Endothelial cell of umbilical vein (primary cell): ENCODE results near the gene EHD2. TPM values are rescaled to one million over a fixed set of nuclear protein-coding genes. Genes with fewer than 3 reads are reported as not detected.

ENCODE experiments used
- BruUV-seq: library from RNA; stranded (reverse); fragments of 400-500 nt; replicated peaks from 2 replicates; lab custom pipeline; 2021; lab: Mats Ljungman, UMichigan
- CTCF ChIA-PET: fragments of 300-600, 350-600 bp; sonication (Branson Sonifier 250); formaldehyde crosslinking; loops from one replicate; lab custom pipeline; 2021; ENCODE audit warnings: antibody characterized with exemption, inconsistent platforms; lab: Charles Lee
- POLR2A ChIA-PET: fragments of 300-600, 350-600 bp; sonication (Branson Sonifier 250); formaldehyde crosslinking; loops from one replicate; lab custom pipeline; 2021; ENCODE audit warnings: antibody characterized with exemption, inconsistent platforms; lab: Charles Lee
- DNase-seq: peaks from one replicate; pipeline ENCODE4 v3.0.0-alpha.2; 2011; ENCODE audit warnings: low read depth, low spot score
- FAIRE-seq: peaks from 2 replicates; lab custom pipeline; 2011; peaks lifted over from hg19 to GRCh38; lab: Jason Lieb, UNC
- H2AFZ ChIP-seq: 2 replicates; pipeline ENCODE4 v1.6.0; 2012; ENCODE audit warnings: low read depth, low read length, control low read depth, inconsistent platforms
- H3K27ac ChIP-seq: 2 replicates; pipeline ENCODE4 v1.5.1; 2011; ENCODE audit warnings: low read depth, mild to moderate bottlenecking, control low read depth, low read length, moderate library complexity; ENCODE audit not compliant: insufficient read depth
- H3K27me3 ChIP-seq, 2 experiments: 2 replicates each; pipeline versions ENCODE4 v1.6.0 to v1.6.1; 2011; ENCODE audit warnings: low read length in 2 of 2, mixed read lengths in 1 of 2; ENCODE audit not compliant: control insufficient read depth in 2 of 2, insufficient read depth in 2 of 2
- H3K36me3 ChIP-seq, 2 experiments: 2 replicates in 1 of 2; 3 replicates in 1 of 2; pipeline ENCODE4 v1.5.1; 2011; ENCODE audit warnings: low read length in 2 of 2, mild to moderate bottlenecking in 1 of 2, moderate library complexity in 1 of 2; ENCODE audit not compliant: control insufficient read depth in 2 of 2, insufficient read depth in 2 of 2; ENCODE audit errors: extremely low read depth in 1 of 2
- H3K4me1 ChIP-seq: 3 replicates; pipeline ENCODE4 v1.5.1; 2011; ENCODE audit warnings: mild to moderate bottlenecking, low read length; ENCODE audit not compliant: control insufficient read depth, insufficient read depth; ENCODE audit errors: extremely low read depth
- H3K4me2 ChIP-seq: 2 replicates; pipeline ENCODE4 v1.6.1; 2011; ENCODE audit warnings: low read length, control low read depth, mixed read lengths; ENCODE audit not compliant: insufficient read depth
- H3K4me3 ChIP-seq, 3 experiments: fragments of 200-600 bp in 1 of 3; sonication (generic), shearing (Covaris generic) in 1 of 3; replicated peaks in 1 of 3; 2 replicates each; pipeline ENCODE4 v1.5.1; 2011 to 2016; ENCODE audit warnings: control low read depth in 3 of 3, low read length in 3 of 3, mild to moderate bottlenecking in 2 of 3, inconsistent platforms in 1 of 3, low read depth in 1 of 3, moderate library complexity in 1 of 3; ENCODE audit not compliant: insufficient read depth in 1 of 3
- H3K79me2 ChIP-seq: 2 replicates; pipeline ENCODE4 v1.6.0; 2012; ENCODE audit warnings: low read length, inconsistent platforms; ENCODE audit not compliant: control insufficient read depth, insufficient read depth
- H3K9ac ChIP-seq: replicated peaks from 2 replicates; pipeline ENCODE3; 2011; ENCODE audit warnings: low read length, control low read depth; ENCODE audit not compliant: insufficient read depth; ENCODE audit errors: extremely low read depth
- H3K9me1 ChIP-seq: replicated peaks from 3 replicates; pipeline ENCODE4 v1.6.0; 2011; ENCODE audit warnings: mild to moderate bottlenecking, low read length; ENCODE audit not compliant: control insufficient read depth, insufficient read depth; ENCODE audit errors: extremely low read depth
- H3K9me3 ChIP-seq: replicated peaks from 2 replicates; pipeline ENCODE4 v1.5.1; 2012; ENCODE audit warnings: low read length, inconsistent platforms; ENCODE audit not compliant: control insufficient read depth, insufficient read depth
- H4K20me1 ChIP-seq: replicated peaks from 2 replicates; pipeline ENCODE3; 2011; ENCODE audit warnings: mild to moderate bottlenecking, low read length; ENCODE audit not compliant: control insufficient read depth, insufficient read depth; ENCODE audit errors: extremely low read depth
- EZH2 ChIP-seq: IDR thresholded peaks from 2 replicates; pipeline ENCODE4 v1.6.1; 2012; ENCODE audit warnings: borderline replicate concordance, low read depth, mild to moderate bottlenecking, moderate library complexity, low read length, inconsistent platforms; ENCODE audit not compliant: severe bottlenecking
- FOS ChIP-seq: IDR thresholded peaks from 2 replicates; pipeline ENCODE4 v1.6.1; 2011; ENCODE audit warnings: mild to moderate bottlenecking, low read length, moderate library complexity, borderline replicate concordance; ENCODE audit not compliant: insufficient read depth
- GATA2 ChIP-seq: IDR thresholded peaks from 2 replicates; pipeline ENCODE4 v1.7.0; 2011; ENCODE audit warnings: low read depth, mild to moderate bottlenecking, moderate library complexity, mixed read lengths, low read length; ENCODE audit not compliant: insufficient read length, insufficient read depth
- JUN ChIP-seq: IDR thresholded peaks from 2 replicates; pipeline ENCODE4 v1.6.1; 2011; ENCODE audit warnings: borderline replicate concordance, low read depth; ENCODE audit not compliant: insufficient read length, insufficient read depth
- MYC ChIP-seq: IDR thresholded peaks from one replicate; pipeline ENCODE4 v1.6.1; 2011; ENCODE audit warnings: mild to moderate bottlenecking, low read depth, low read length
- POLR2A ChIP-seq: IDR thresholded peaks from 2 replicates; pipeline ENCODE4 v1.6.1; 2012; ENCODE audit warnings: low read depth, mild to moderate bottlenecking, control low read depth, low read length
- POLR2AphosphoS5 ChIP-seq: IDR thresholded peaks from 2 replicates; pipeline ENCODE4 v1.6.1; 2012; ENCODE audit warnings: low read depth, mild to moderate bottlenecking, control low read depth, low read length, moderate library complexity; ENCODE audit not compliant: insufficient read depth
- dilution Hi-C: fragments of 300-500 bp; cut with MboI; formaldehyde crosslinking; loops from one replicate; pipeline ENCODE4 v1.15.0; 2019; ENCODE audit warnings: low sequenced_read_pairs; ENCODE audit not compliant: extremely low pct_ligation_motif_present
- intact Hi-C: fragments of 100-400 bp; cut with micrococcal nuclease; formaldehyde crosslinking; loops from one replicate; pipeline ENCODE4 v1.10.0; 2022
- polyA plus RNA-seq, 4 experiments: library from polyadenylated mRNA; depleted of rRNA in 3 of 4; stranded (reverse) in 3 of 4; unstranded in 1 of 4; fragments of >200 nt; gene quantifications; 2 replicates each; pipeline versions ENCODE4 v1.2.1 to v1.2.3, GENCODE V29; 2011 to 2012; ENCODE audit warnings: missing spikeins in 1 of 4
- total RNA-seq: library from RNA; stranded (reverse); gene quantifications from 2 replicates; pipeline ENCODE4 v1.2.3, GENCODE V29; 2021
- TF ChIP-seq, protein P1 (sequence below): IDR thresholded peaks from 2 replicates; pipeline ENCODE4 v1.6.1; 2011; ENCODE audit not compliant: insufficient read depth, insufficient read length
- TF ChIP-seq, protein P2 (sequence below), 2 donors: IDR thresholded peaks; 1 replicate in 1 of 2; 2 replicates in 1 of 2; pipeline ENCODE4 v1.5.1; 2011; ENCODE audit warnings: low read length in 2 of 2, mild to moderate bottlenecking in 2 of 2, moderate library complexity in 2 of 2, control low read depth in 1 of 2, inconsistent platforms in 1 of 2, low read depth in 1 of 2; ENCODE audit not compliant: insufficient read depth in 1 of 2; ENCODE audit errors: extremely low read depth in 1 of 2

Gene EHD2
- total and polyA plus RNA-seq, 2 donors (not counting 3 experiments of a cell fraction or from before 2014, with no cell fraction given), result 110 to 220 TPM

DNA sequence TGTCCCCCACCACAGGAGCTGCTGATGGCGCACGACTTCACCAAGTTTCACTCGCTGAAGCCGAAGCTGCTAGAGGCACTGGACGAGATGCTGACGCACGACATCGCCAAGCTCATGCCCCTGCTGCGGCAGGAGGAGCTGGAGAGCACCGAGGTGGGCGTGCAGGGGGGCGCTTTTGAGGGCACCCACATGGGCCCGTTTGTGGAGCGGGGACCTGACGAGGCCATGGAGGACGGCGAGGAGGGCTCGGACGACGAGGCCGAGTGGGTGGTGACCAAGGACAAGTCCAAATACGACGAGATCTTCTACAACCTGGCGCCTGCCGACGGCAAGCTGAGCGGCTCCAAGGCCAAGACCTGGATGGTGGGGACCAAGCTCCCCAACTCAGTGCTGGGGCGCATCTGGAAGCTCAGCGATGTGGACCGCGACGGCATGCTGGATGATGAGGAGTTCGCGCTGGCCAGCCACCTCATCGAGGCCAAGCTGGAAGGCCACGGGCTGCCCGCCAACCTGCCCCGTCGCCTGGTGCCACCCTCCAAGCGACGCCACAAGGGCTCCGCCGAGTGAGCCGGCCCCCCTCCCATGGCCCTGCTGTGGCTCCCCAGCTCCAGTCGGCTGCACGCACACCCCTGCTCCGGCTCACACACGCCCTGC lies 27.8 kb downstream of the EHD2 start:
- POLR2A ChIA-PET, result no interaction called here
- H3K4me3 ChIP-seq, result no peak overlapping the region
- no peak overlapping the region for H3K4me2 ChIP-seq
- no peak overlapping the region for H3K9ac ChIP-seq
- CTCF ChIA-PET, result interaction anchor here (1.0 to 4.5 kb wide), 5 partner anchors 12 to 304 kb away, joined by 4 to 54 read pairs (median 5); partner anchors contain the start of gene EHD2
- intact Hi-C loops (no loop called here), dilution Hi-C loops (no loop called here)
- DNase-seq (no peak), FAIRE-seq (no peak)
- peaks cover 3% of the 10 kb centered on the region for H3K79me2 ChIP-seq
- H3K9me3 ChIP-seq, result no peaks in the 10 kb centered on the region
- peaks cover 14% of the 10 kb centered on the region for H3K4me1 ChIP-seq
- TF ChIP-seq POLR2AphosphoS5 (no peak), EZH2 (no peak), POLR2A (no peak), GATA2 (no peak)
- no peaks in the 10 kb centered on the region for H3K9me1 ChIP-seq
- H3K36me3 ChIP-seq, result peaks cover 3 to 30% of the 10 kb centered on the region in 2 experiments
- H2AFZ ChIP-seq, result no peak overlapping the region
- no peaks in the 10 kb centered on the region for H3K27me3 ChIP-seq
- no TSS peak for BruUV-seq
- H4K20me1 ChIP-seq, result no peaks in the 10 kb centered on the region
- H3K27ac ChIP-seq, result no peak overlapping the region

DNA sequence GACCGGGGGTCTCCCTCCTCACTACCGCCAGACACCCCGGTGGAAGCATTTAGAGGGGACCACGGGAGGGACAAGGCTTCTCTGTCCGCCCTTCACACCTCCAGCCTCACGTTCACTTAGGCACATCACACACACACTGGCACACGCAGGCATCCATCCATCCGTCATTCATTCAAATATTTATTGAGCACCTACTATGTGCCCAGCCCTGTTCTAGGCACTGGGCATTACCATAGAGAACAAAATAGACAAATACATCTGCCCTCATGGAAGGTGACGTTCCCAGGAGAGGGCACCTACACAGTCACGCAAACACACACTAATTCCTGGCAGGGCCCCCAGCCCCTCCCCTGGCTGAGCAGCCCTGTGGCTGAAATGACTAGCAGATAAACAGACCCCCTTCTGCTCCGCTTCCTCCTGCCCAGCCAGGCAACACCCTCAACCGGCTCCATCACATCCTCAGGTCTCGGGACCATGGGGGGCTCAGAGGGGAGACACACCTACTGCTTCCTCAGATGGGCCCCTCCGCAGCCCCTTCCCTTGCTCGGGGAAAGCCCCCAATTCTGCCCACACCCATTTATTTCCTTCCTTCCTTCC lies 28.4 kb downstream of the EHD2 start:
- Histone ChIP-seq H3K36me3 (peaks cover 3 to 24% of the 10 kb centered on the region in 2 experiments), H3K4me3 (no peak overlapping the region), H2AFZ (no peak overlapping the region), H3K9me1 (no peaks in the 10 kb centered on the region), H3K9me3 (no peaks in the 10 kb centered on the region), H3K27ac (peak overlapping the region; percentile 16), H3K4me2 (no peak overlapping the region), H3K9ac (no peak overlapping the region), H3K4me1 (peaks cover 19% of the 10 kb centered on the region), H3K79me2 (peaks cover 9% of the 10 kb centered on the region), H3K27me3 (no peaks in the 10 kb centered on the region), H4K20me1 (no peaks in the 10 kb centered on the region)
- ChIA-PET CTCF (interaction anchor here (1.7 to 4.5 kb wide), 2 partner anchors 23 to 28 kb away, joined by 10 to 54 read pairs; partner anchors contain the start of gene EHD2), POLR2A (no interaction called here)
- no TSS peak for BruUV-seq
- dilution Hi-C loops, result no loop called here
- TF ChIP-seq MYC, result no peak
- TF ChIP-seq, protein P1, sequence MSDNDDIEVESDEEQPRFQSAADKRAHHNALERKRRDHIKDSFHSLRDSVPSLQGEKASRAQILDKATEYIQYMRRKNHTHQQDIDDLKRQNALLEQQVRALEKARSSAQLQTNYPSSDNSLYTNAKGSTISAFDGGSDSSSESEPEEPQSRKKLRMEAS, result no peak
- TF ChIP-seq FOS, result no peak
- TF ChIP-seq JUN, result no peak
- TF ChIP-seq GATA2, result no peak
- TF ChIP-seq EZH2, result no peak
- TF ChIP-seq, protein P2, sequence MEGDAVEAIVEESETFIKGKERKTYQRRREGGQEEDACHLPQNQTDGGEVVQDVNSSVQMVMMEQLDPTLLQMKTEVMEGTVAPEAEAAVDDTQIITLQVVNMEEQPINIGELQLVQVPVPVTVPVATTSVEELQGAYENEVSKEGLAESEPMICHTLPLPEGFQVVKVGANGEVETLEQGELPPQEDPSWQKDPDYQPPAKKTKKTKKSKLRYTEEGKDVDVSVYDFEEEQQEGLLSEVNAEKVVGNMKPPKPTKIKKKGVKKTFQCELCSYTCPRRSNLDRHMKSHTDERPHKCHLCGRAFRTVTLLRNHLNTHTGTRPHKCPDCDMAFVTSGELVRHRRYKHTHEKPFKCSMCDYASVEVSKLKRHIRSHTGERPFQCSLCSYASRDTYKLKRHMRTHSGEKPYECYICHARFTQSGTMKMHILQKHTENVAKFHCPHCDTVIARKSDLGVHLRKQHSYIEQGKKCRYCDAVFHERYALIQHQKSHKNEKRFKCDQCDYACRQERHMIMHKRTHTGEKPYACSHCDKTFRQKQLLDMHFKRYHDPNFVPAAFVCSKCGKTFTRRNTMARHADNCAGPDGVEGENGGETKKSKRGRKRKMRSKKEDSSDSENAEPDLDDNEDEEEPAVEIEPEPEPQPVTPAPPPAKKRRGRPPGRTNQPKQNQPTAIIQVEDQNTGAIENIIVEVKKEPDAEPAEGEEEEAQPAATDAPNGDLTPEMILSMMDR (IDR thresholded peaks at IDR 0.05; ENCODE audit: extremely low read depth in 1 of 2, insufficient read depth in 1 of 2, low read depth in 1 of 2, low read length in 2 of 2), result no peak
- no peak for TF ChIP-seq POLR2AphosphoS5
- no peak for TF ChIP-seq POLR2A
- intact Hi-C loops, result no loop called here
- FAIRE-seq (no peak), DNase-seq (peak; percentile 20)
